Measurements from ENCODE around the gene ATG10. TPM values are rescaled to one million over a fixed set of nuclear protein-coding genes. Genes with fewer than 3 reads are reported as not detected.
A peak's percentile ranks its signal among the peaks of the same experiment; 100 is the strongest.

Gene ATG10
- total RNA-seq, 2 experiments from 2014 or later, result 9.5 to 11.5 TPM

GRCh38 chr5:82277987-82278710 lies 306.3 kb downstream of the ATG10 start, which contains the start of gene RPS23:
Gene RPS23, minus strand, starts transcription at chr5:82278354. Its CDS starts 31 bp downstream, at chr5:82278323.
- DNase-seq, result peak; percentile 91
- peak within 1 kb of the TSS; percentile 98 for H3K27ac Mint-ChIP-seq
- H3K27me3 Mint-ChIP-seq (ENCODE audit: low read depth), result no peaks in the 10 kb centered on the region
- ChIA-PET POLR2A (interaction anchor here (0.6 to 2.7 kb wide), 8 partner anchors 10 to 976 kb away, joined by 3 to 17 read pairs (median 3); partner anchors contain the start of genes SSBP2 and ZCCHC9), CTCF (interaction anchor here (0.9 to 1.5 kb wide), 3 partner anchors 19 to 112 kb away, joined by 3 read pairs; no protein-coding TSS in a partner anchor)
- H3K9me3 Mint-ChIP-seq (ENCODE audit: insufficient read depth), result no peaks in the 10 kb centered on the region
- H3K36me3 Mint-ChIP-seq (ENCODE audit: low read depth), result peaks cover 48% of the 10 kb centered on the region
- peak within 1 kb of the TSS; percentile 89 for H3K4me3 Mint-ChIP-seq
- peaks cover 38% of the 10 kb centered on the region for H3K4me1 Mint-ChIP-seq (ENCODE audit: low read depth)
- ATAC-seq, result peak; percentile 94

DNA sequence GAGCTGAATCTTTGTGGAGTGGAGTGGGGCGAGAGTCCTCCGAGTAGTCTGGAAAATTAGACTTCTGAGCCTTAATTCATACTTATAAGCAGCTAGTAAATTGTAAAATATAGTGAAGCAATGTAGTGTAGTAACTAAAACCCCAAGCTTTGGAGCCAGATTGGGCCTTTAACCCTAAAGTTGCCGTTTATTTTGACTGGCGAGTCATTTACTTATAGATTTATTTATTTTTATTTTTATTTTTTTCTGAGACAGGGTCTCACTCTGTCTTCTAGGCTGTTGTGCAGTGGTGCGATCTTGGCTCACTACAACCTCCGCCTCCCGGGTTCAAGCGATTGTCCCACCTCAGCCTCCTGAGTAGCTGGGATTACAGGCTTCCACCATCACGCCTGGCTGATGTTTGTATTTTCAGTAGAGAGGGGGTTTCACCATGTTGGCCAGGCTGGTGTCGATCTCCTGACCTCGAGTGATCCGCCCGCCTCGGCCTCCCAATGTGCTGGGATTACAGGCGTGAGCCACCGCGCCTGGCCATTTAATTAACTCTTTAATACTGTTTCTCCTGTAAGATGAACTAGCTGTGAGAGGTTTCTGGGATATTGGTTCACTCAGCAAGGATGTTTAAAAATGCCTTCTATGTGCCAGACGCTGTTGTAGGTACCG lies 307.0 kb downstream of the ATG10 start:
- ATAC-seq (no peak), DNase-seq (no peak)
- H3K4me1 Mint-ChIP-seq (ENCODE audit: low read depth), result peaks cover 36% of the 10 kb centered on the region
- ChIA-PET POLR2A (interaction anchor here (0.6 to 2.7 kb wide), 8 partner anchors 9 to 1183 kb away, joined by 3 to 17 read pairs (median 3); partner anchors contain the start of genes SSBP2 and ZCCHC9), CTCF (interaction anchor here (0.9 to 1.5 kb wide), 2 partner anchors 19 to 113 kb away, joined by 3 read pairs; no protein-coding TSS in a partner anchor)
- H3K4me3 Mint-ChIP-seq, result peak overlapping the region; percentile 89
- no peaks in the 10 kb centered on the region for H3K9me3 Mint-ChIP-seq (ENCODE audit: insufficient read depth)
- H3K27me3 Mint-ChIP-seq (ENCODE audit: low read depth), result no peaks in the 10 kb centered on the region
- H3K27ac Mint-ChIP-seq, result peak overlapping the region; percentile 98
- H3K36me3 Mint-ChIP-seq (ENCODE audit: low read depth), result peaks cover 41% of the 10 kb centered on the region

DNA sequence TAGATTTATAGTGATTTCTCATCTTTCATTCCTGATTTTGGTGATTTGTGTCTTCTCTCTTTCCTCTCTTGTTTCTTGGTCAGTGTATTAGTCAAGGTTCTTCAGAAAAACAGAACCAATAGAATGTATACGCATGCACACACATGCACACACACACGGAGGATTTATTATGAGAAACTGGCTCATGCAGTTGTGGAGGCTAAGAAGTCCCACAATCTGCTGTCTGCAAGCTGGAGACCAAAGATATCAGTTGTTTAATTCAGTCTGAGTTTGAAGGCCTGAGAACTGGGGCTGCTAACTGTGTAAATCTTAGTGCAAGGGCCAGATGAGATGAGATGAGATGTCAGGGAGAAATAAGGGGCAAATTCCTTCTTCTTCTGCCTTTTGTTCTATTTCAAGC lies 312.1 kb downstream of the ATG10 start:
- DNase-seq, result no peak
- H3K27ac Mint-ChIP-seq, result no peak overlapping the region
- no peaks in the 10 kb centered on the region for H3K36me3 Mint-ChIP-seq (ENCODE audit: low read depth)
- no peaks in the 10 kb centered on the region for H3K27me3 Mint-ChIP-seq (ENCODE audit: low read depth)
- no peaks in the 10 kb centered on the region for H3K9me3 Mint-ChIP-seq (ENCODE audit: insufficient read depth)
- CTCF ChIA-PET, result interaction anchor here (1.2 kb wide), 1 partner anchor 24 kb away, joined by 3 read pairs; no protein-coding TSS in a partner anchor
- ATAC-seq, result no peak
- H3K4me3 Mint-ChIP-seq, result no peak overlapping the region
- H3K4me1 Mint-ChIP-seq (ENCODE audit: low read depth), result peaks cover 12% of the 10 kb centered on the region
- POLR2A ChIA-PET, result no interaction called here

DNA sequence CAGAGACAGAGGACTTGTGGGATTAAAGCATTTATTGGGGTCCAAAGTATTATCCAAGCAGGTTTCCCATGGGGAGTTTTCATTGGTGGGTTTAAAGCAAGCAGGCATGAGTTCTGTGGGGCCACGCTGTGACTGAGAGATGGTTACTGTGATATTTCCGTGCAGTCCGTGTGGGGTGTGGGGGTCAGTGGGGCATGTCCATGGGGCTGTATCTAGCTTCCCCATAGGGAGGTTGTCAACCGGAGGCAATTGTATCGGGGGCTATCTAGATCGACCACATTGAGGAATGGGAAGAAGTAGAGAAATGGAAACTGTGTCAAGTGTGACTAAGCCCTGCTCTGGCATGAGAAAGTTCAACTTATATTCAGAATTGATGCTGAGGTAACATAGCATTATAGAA lies 313.4 kb downstream of the ATG10 start:
- no peak for ATAC-seq
- CTCF ChIA-PET, result no interaction called here
- no peak overlapping the region for H3K4me3 Mint-ChIP-seq
- H3K27ac Mint-ChIP-seq, result no peak overlapping the region
- H3K4me1 Mint-ChIP-seq (ENCODE audit: low read depth), result peaks cover 3% of the 10 kb centered on the region
- no peaks in the 10 kb centered on the region for H3K36me3 Mint-ChIP-seq (ENCODE audit: low read depth)
- no peaks in the 10 kb centered on the region for H3K9me3 Mint-ChIP-seq (ENCODE audit: insufficient read depth)
- H3K27me3 Mint-ChIP-seq (ENCODE audit: low read depth), result no peaks in the 10 kb centered on the region
- POLR2A ChIA-PET, result no interaction called here
- DNase-seq, result no peak

- ChIA-PET POLR2A (interaction anchor here (2.5 kb wide), 1 partner anchor 9 kb away, joined by 17 read pairs; the partner anchor contains the start of gene RPS23), CTCF (no interaction called here)
- Mint-ChIP-seq H3K4me1 (ENCODE audit: low read depth) (no peaks in the 10 kb centered on the region), H3K27ac (no peak overlapping the region), H3K4me3 (no peak overlapping the region), H3K9me3 (ENCODE audit: insufficient read depth) (no peaks in the 10 kb centered on the region), H3K27me3 (ENCODE audit: low read depth) (no peaks in the 10 kb centered on the region), H3K36me3 (ENCODE audit: low read depth) (no peaks in the 10 kb centered on the region)
- no peak for ATAC-seq
- no peak for DNase-seq
Measured at GRCh38 chr5:82287625-82288024, 315.8 kb downstream of the ATG10 start.

DNA sequence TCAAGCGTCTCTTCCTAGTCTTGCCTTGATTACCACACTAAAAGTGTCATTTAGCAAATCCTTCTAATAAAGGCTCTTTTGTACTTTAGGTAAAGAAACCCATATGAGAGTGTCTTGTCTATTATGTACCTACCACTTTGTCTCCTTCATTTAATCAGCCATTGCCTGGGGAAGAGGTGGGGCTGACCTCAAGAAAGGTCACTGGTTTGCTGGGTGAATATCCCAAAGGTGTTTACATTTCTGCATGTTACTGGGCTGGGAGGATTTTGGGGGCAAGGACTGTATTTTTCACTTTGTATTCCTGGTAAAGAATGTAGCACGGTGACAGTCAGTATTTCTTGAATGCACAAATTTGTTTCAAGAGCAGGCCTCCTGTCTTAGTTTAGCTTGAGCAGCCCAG lies 318.2 kb downstream of the ATG10 start:
- no peaks in the 10 kb centered on the region for H3K36me3 Mint-ChIP-seq (ENCODE audit: low read depth)

GRCh38 chr5:82290908-82291307 lies 319.1 kb downstream of the ATG10 start:
- DNase-seq, result no peak
- ChIA-PET POLR2A (interaction anchor here (1.0 kb wide), 1 partner anchor 12 kb away, joined by 3 read pairs; no protein-coding TSS in a partner anchor), CTCF (no interaction called here)
- no peak for ATAC-seq
- Mint-ChIP-seq H3K36me3 (ENCODE audit: low read depth) (no peaks in the 10 kb centered on the region), H3K4me1 (ENCODE audit: low read depth) (no peaks in the 10 kb centered on the region), H3K4me3 (no peak overlapping the region), H3K27me3 (ENCODE audit: low read depth) (no peaks in the 10 kb centered on the region), H3K9me3 (ENCODE audit: insufficient read depth) (no peaks in the 10 kb centered on the region), H3K27ac (no peak overlapping the region)

More for the DNA sequence above, 318.2 kb downstream of the ATG10 start:
- Mint-ChIP-seq H3K9me3 (ENCODE audit: insufficient read depth) (no peaks in the 10 kb centered on the region), H3K4me3 (no peak overlapping the region), H3K27me3 (ENCODE audit: low read depth) (no peaks in the 10 kb centered on the region), H3K27ac (no peak overlapping the region), H3K4me1 (ENCODE audit: low read depth) (no peaks in the 10 kb centered on the region)
- ChIA-PET CTCF (no interaction called here), POLR2A (no interaction called here)
- DNase-seq (no peak), ATAC-seq (no peak)

- CTCF ChIA-PET, result no interaction called here
Measured at GRCh38 chr5:82291420-82291819, 319.6 kb downstream of the ATG10 start.

GRCh38 chr5:82295144-82295543 lies 323.3 kb downstream of the ATG10 start:
- Mint-ChIP-seq H3K27ac (no peak overlapping the region), H3K36me3 (ENCODE audit: low read depth) (no peaks in the 10 kb centered on the region), H3K9me3 (ENCODE audit: insufficient read depth) (no peaks in the 10 kb centered on the region), H3K27me3 (ENCODE audit: low read depth) (no peaks in the 10 kb centered on the region), H3K4me3 (no peak overlapping the region), H3K4me1 (ENCODE audit: low read depth) (no peaks in the 10 kb centered on the region)
- POLR2A ChIA-PET, result no interaction called here
- no peak for DNase-seq
- CTCF ChIA-PET, result interaction anchor here (0.7 to 0.8 kb wide), 2 partner anchors 9 to 17 kb away, joined by 3 read pairs; no protein-coding TSS in a partner anchor
- ATAC-seq, result no peak

More at GRCh38 chr5:82291420-82291819, 319.6 kb downstream of the ATG10 start:
- H3K9me3 Mint-ChIP-seq (ENCODE audit: insufficient read depth), result no peaks in the 10 kb centered on the region
- POLR2A ChIA-PET, result interaction anchor here (1.0 kb wide), 1 partner anchor 13 kb away, joined by 3 read pairs; no protein-coding TSS in a partner anchor
- ATAC-seq, result no peak
- H3K4me1 Mint-ChIP-seq (ENCODE audit: low read depth), result no peaks in the 10 kb centered on the region
- H3K4me3 Mint-ChIP-seq, result no peak overlapping the region
- no peaks in the 10 kb centered on the region for H3K27me3 Mint-ChIP-seq (ENCODE audit: low read depth)
- no peak for DNase-seq
- H3K27ac Mint-ChIP-seq, result no peak overlapping the region
- no peaks in the 10 kb centered on the region for H3K36me3 Mint-ChIP-seq (ENCODE audit: low read depth)

DNA sequence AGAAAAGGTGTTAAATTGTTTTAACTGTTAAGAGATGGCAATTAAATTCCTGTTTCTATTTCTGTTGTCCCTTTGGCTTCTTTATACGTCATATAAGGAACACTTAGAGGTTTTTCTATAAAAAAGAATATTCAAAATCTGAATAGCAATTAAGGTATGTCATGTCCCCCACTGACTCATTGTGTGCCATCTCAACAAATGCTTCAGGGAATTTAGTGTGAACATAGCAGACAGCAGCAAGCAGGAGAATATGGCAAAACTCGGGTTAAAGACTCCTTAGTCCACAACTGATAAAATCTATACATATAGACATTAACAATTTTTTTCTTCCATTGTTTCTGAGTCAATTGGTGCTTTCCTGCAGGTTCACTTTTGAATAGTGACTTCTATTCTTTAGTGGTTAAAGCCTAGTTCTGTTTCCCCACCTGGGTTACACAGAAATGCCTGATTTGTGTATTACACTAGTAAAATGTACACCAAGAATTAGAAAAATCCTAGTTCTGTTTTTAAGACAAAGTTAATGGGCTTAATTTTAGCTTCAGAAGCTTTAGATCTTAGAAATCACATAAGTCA lies 324.2 kb downstream of the ATG10 start:
- CTCF ChIA-PET, result no interaction called here
- Mint-ChIP-seq H3K9me3 (ENCODE audit: insufficient read depth) (no peaks in the 10 kb centered on the region), H3K4me1 (ENCODE audit: low read depth) (no peaks in the 10 kb centered on the region), H3K36me3 (ENCODE audit: low read depth) (no peaks in the 10 kb centered on the region), H3K4me3 (no peak overlapping the region), H3K27me3 (ENCODE audit: low read depth) (no peaks in the 10 kb centered on the region), H3K27ac (no peak overlapping the region)
- no peak for ATAC-seq
- POLR2A ChIA-PET, result no interaction called here
- no peak for DNase-seq

DNA sequence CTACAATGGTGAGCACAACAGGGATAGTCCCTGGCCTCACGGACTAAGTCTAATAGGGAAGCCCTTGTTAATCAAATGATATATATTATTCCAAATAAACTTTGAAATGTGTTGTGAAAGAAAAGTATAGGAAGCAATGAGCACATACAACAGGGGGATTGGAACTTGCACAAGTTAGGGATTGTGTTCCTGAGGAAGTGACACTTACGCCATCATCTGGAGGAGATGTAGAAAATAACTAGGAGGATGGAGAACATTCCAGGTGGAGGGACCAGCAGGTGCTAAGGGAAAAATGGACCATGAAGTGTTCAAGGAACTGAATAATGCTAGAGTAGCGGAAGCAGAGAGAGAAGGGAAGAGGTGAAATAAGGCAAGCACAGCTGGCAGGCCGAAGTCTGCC lies 325.1 kb downstream of the ATG10 start:
- DNase-seq (no peak), ATAC-seq (no peak)
- H3K4me1 Mint-ChIP-seq (ENCODE audit: low read depth), result no peaks in the 10 kb centered on the region
- H3K36me3 Mint-ChIP-seq (ENCODE audit: low read depth), result no peaks in the 10 kb centered on the region
- no peaks in the 10 kb centered on the region for H3K27me3 Mint-ChIP-seq (ENCODE audit: low read depth)
- POLR2A ChIA-PET, result no interaction called here
- H3K4me3 Mint-ChIP-seq, result no peak overlapping the region
- CTCF ChIA-PET, result no interaction called here
- no peaks in the 10 kb centered on the region for H3K9me3 Mint-ChIP-seq (ENCODE audit: insufficient read depth)
- no peak overlapping the region for H3K27ac Mint-ChIP-seq

- no peaks in the 10 kb centered on the region for H3K4me1 Mint-ChIP-seq (ENCODE audit: low read depth)
- H3K27ac Mint-ChIP-seq, result no peak overlapping the region
- POLR2A ChIA-PET, result interaction anchor here (1.1 kb wide), 1 partner anchor 19 kb away, joined by 3 read pairs; no protein-coding TSS in a partner anchor
- CTCF ChIA-PET, result no interaction called here
- H3K4me3 Mint-ChIP-seq, result no peak overlapping the region
- no peak for ATAC-seq
- no peak for DNase-seq
- H3K27me3 Mint-ChIP-seq (ENCODE audit: low read depth), result no peaks in the 10 kb centered on the region
- H3K9me3 Mint-ChIP-seq (ENCODE audit: insufficient read depth), result no peaks in the 10 kb centered on the region
- H3K36me3 Mint-ChIP-seq (ENCODE audit: low read depth), result no peaks in the 10 kb centered on the region
Measured at GRCh38 chr5:82297711-82298110, 325.9 kb downstream of the ATG10 start.
